Osteoblast (primary cell): Measurements from ENCODE around the gene UTP14A. TPM values are rescaled to one million over a fixed set of nuclear protein-coding genes. Genes with fewer than 3 reads are reported as not detected.

Experiments
- DNase-seq: peaks from one replicate; pipeline ENCODE4 v3.0.0; 2011; ENCODE audit warnings: low spot score, mixed read lengths; ENCODE audit not compliant: insufficient read length; ENCODE audit errors: missing footprints
- H2AFZ ChIP-seq: 2 replicates; pipeline ENCODE4 v1.6.0; 2011; ENCODE audit warnings: mild to moderate bottlenecking, low read length
- H3K27ac ChIP-seq: 2 replicates; pipeline ENCODE4 v1.5.1; 2011; ENCODE audit warnings: mild to moderate bottlenecking, low read depth, low read length, moderate library complexity
- H3K27me3 ChIP-seq: 2 replicates; pipeline ENCODE4 v1.6.0; 2012; ENCODE audit warnings: mild to moderate bottlenecking, control low read depth, inconsistent platforms, low read length, moderate library complexity; ENCODE audit not compliant: insufficient read depth
- H3K36me3 ChIP-seq: 2 replicates; pipeline ENCODE4 v1.5.1; 2011; ENCODE audit warnings: mild to moderate bottlenecking, low read length, control low read depth, moderate library complexity; ENCODE audit not compliant: insufficient read depth
- H3K4me1 ChIP-seq: 2 replicates; pipeline ENCODE4 v1.5.1; 2011; ENCODE audit warnings: mild to moderate bottlenecking, low read length, control low read depth, moderate library complexity; ENCODE audit not compliant: insufficient read depth
- H3K4me2 ChIP-seq: 2 replicates; pipeline ENCODE4 v1.6.0; 2011; ENCODE audit warnings: mild to moderate bottlenecking, low read length; ENCODE audit not compliant: insufficient read depth
- H3K4me3 ChIP-seq: fragments of 200-600 bp; sonication (generic); 3 replicates; pipeline ENCODE4 v1.5.1; 2012; ENCODE audit warnings: mild to moderate bottlenecking, low read length, inconsistent platforms; ENCODE audit not compliant: insufficient read depth
- H3K79me2 ChIP-seq: 2 replicates; pipeline ENCODE4 v1.6.0; 2012; ENCODE audit warnings: mild to moderate bottlenecking, low read length, control low read depth, inconsistent platforms; ENCODE audit not compliant: insufficient read depth
- H3K9me3 ChIP-seq: 2 replicates; pipeline ENCODE4 v1.5.1; 2011; ENCODE audit warnings: low read depth, low read length, control low read depth
- H4K20me1 ChIP-seq: 2 replicates; pipeline ENCODE4 v1.6.0; 2012; ENCODE audit warnings: mild to moderate bottlenecking, low read length, control low read depth; ENCODE audit not compliant: insufficient read depth
- total RNA-seq: library from RNA; depleted of rRNA; stranded (reverse); fragments of >200 nt; gene quantifications from 2 replicates; pipeline ENCODE4 v1.2.3, GENCODE V29; 2012
- TF ChIP-seq, protein P1 (sequence below): IDR thresholded peaks from 2 replicates; pipeline ENCODE4 v1.5.1; 2011; ENCODE audit warnings: mild to moderate bottlenecking, low read depth, low read length, moderate library complexity; ENCODE audit errors: extremely low read depth

The UTP14A gene
- total RNA-seq, 1 donor, result 19.9 TPM

DNA sequence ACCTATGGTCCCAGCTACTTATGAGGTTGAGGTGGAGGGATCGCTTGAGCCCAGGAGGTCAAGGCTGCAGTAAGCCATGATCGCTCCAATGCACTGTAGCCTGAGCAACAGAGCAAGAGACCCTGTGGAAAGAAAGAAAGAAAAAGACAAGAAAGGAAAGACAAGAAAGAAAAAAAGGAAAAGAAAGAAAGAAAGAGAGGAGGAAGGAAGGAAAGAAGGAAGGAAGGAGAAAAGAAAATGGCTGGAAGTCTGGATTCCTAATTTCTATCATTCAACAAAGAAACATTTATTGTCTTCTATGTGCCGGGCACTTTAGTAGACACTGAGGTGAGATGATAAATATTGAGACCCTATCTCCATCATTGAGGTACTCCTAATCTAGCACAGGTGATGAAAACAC lies 49.7 kb downstream of the UTP14A start:
- H3K79me2 ChIP-seq, result no peaks in the 10 kb centered on the region
- H3K4me2 ChIP-seq, result no peak overlapping the region
- TF ChIP-seq, protein P1, sequence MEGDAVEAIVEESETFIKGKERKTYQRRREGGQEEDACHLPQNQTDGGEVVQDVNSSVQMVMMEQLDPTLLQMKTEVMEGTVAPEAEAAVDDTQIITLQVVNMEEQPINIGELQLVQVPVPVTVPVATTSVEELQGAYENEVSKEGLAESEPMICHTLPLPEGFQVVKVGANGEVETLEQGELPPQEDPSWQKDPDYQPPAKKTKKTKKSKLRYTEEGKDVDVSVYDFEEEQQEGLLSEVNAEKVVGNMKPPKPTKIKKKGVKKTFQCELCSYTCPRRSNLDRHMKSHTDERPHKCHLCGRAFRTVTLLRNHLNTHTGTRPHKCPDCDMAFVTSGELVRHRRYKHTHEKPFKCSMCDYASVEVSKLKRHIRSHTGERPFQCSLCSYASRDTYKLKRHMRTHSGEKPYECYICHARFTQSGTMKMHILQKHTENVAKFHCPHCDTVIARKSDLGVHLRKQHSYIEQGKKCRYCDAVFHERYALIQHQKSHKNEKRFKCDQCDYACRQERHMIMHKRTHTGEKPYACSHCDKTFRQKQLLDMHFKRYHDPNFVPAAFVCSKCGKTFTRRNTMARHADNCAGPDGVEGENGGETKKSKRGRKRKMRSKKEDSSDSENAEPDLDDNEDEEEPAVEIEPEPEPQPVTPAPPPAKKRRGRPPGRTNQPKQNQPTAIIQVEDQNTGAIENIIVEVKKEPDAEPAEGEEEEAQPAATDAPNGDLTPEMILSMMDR, result no peak
- no peak overlapping the region for H3K4me3 ChIP-seq
- peaks cover 3% of the 10 kb centered on the region for H3K27me3 ChIP-seq
- peaks cover 3% of the 10 kb centered on the region for H3K4me1 ChIP-seq
- no peaks in the 10 kb centered on the region for H3K36me3 ChIP-seq
- H3K9me3 ChIP-seq, result no peaks in the 10 kb centered on the region
- no peak for DNase-seq
- H3K27ac ChIP-seq, result no peak overlapping the region
- H2AFZ ChIP-seq, result no peak overlapping the region
- no peaks in the 10 kb centered on the region for H4K20me1 ChIP-seq

DNA sequence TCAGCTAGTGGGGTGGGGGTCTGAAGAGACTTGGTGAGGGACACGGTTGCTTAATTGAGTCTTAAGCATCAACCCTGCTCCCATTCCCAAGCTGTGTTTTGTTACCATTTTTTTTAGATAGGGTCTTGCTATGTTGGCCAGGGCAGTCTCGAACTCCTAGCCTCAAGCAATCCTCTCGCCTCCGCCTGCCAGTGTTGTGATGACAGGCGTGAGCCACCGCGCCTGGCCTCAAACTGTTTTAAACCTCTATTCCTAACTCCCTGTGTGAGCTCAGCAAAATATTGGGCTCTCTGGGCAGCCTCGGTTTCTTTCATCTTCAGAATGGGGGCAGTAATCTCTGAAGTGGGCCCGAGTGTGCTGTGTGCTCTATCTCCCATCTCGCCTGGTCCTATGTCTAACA lies 50.2 kb downstream of the UTP14A start:
- Histone ChIP-seq H3K79me2 (no peaks in the 10 kb centered on the region), H3K4me1 (peaks cover 3% of the 10 kb centered on the region), H3K27ac (no peak overlapping the region), H3K9me3 (no peaks in the 10 kb centered on the region), H4K20me1 (no peaks in the 10 kb centered on the region), H3K27me3 (peaks cover 3% of the 10 kb centered on the region), H3K4me2 (no peak overlapping the region), H3K36me3 (no peaks in the 10 kb centered on the region), H3K4me3 (no peak overlapping the region), H2AFZ (no peak overlapping the region)
- TF ChIP-seq, protein P1, result no peak
- no peak for DNase-seq

- Histone ChIP-seq H3K27me3 (peaks cover 3% of the 10 kb centered on the region), H3K79me2 (no peaks in the 10 kb centered on the region), H3K4me3 (peak overlapping the region; percentile 48), H2AFZ (no peak overlapping the region), H3K36me3 (no peaks in the 10 kb centered on the region), H3K9me3 (no peaks in the 10 kb centered on the region), H3K27ac (no peak overlapping the region), H3K4me2 (peak overlapping the region; percentile 57), H3K4me1 (peaks cover 3% of the 10 kb centered on the region), H4K20me1 (no peaks in the 10 kb centered on the region)
- peak; percentile 69 for DNase-seq
- TF ChIP-seq, protein P1, result no peak
Observed at GRCh38 chrX:129956765-129957164, 50.8 kb downstream of the UTP14A start.

- peak overlapping the region; percentile 40 for H2AFZ ChIP-seq
- no peaks in the 10 kb centered on the region for H3K79me2 ChIP-seq
- DNase-seq, result peak; percentile 91
- no peaks in the 10 kb centered on the region for H4K20me1 ChIP-seq
- H3K4me3 ChIP-seq, result peak overlapping the region; percentile 61
- H3K4me2 ChIP-seq, result peak overlapping the region; percentile 63
- H3K36me3 ChIP-seq, result no peaks in the 10 kb centered on the region
- no peaks in the 10 kb centered on the region for H3K9me3 ChIP-seq
- TF ChIP-seq, protein P1, result no peak
- no peaks in the 10 kb centered on the region for H3K27me3 ChIP-seq
- H3K4me1 ChIP-seq, result peaks cover 3% of the 10 kb centered on the region
- no peak overlapping the region for H3K27ac ChIP-seq
Observed at GRCh38 chrX:129957241-129958082, 51.5 kb downstream of the UTP14A start.
